ENCODE measurements around the gene ARL15.

Gene ARL15

GRCh38 chr5:53943938-53944337, 366.4 kb downstream of the ARL15 start:
- DNase-seq (ENCODE audit: low read depth) = peak; percentile 10
- no peak for TF ChIP-seq CTCF (IDR thresholded peaks at IDR 0.05; ENCODE audit: low read length, missing control alignments)
- no peak overlapping the region for H3K4me3 ChIP-seq (replicated peaks; ENCODE audit: low read depth, low read length)

GRCh38 chr5:53942724-53943123, 367.6 kb downstream of the ARL15 start:
- H3K4me3 ChIP-seq (replicated peaks; ENCODE audit: low read depth, low read length) = no peak overlapping the region
- peak; percentile 98 for DNase-seq (ENCODE audit: low read depth)
- TF ChIP-seq CTCF (IDR thresholded peaks at IDR 0.05; ENCODE audit: low read length, missing control alignments) = no peak

GRCh38 chr5:53940921-53941320, 369.5 kb downstream of the ARL15 start:
- peak; percentile 38 for DNase-seq (ENCODE audit: low read depth)
- no peak for TF ChIP-seq CTCF (IDR thresholded peaks at IDR 0.05; ENCODE audit: low read length, missing control alignments)
- H3K4me3 ChIP-seq (replicated peaks; ENCODE audit: low read depth, low read length) = no peak overlapping the region

GRCh38 chr5:53937467-53937866, 372.9 kb downstream of the ARL15 start:
- H3K4me3 ChIP-seq (replicated peaks; ENCODE audit: low read depth, low read length) = no peak overlapping the region
- no peak for TF ChIP-seq CTCF (IDR thresholded peaks at IDR 0.05; ENCODE audit: low read length, missing control alignments)
- no peak for DNase-seq (ENCODE audit: low read depth)

- peak; percentile 59 for DNase-seq (ENCODE audit: low read depth)
- no peak for TF ChIP-seq CTCF (IDR thresholded peaks at IDR 0.05; ENCODE audit: low read length, missing control alignments)
- no peak overlapping the region for H3K4me3 ChIP-seq (replicated peaks; ENCODE audit: low read depth, low read length)
These were observed 373.7 kb downstream of the ARL15 start for GRCh38 chr5:53936481-53937352.

GRCh38 chr5:53934151-53934820, 376.1 kb downstream of the ARL15 start:
- H3K4me3 ChIP-seq (replicated peaks; ENCODE audit: low read depth, low read length) = no peak overlapping the region
- DNase-seq (ENCODE audit: low read depth) = peak; percentile 65
- no peak for TF ChIP-seq CTCF (IDR thresholded peaks at IDR 0.05; ENCODE audit: low read length, missing control alignments)

Measured in fibroblast of pulmonary artery (primary cell).